GM23338 (cell line): ENCODE data around the gene CHD9NB. TPM values are rescaled to one million over a fixed set of nuclear protein-coding genes. Genes with fewer than 3 reads are reported as not detected.

ENCODE experiments used
- ATAC-seq: fragments of 200-7000 bp; cut with Tn5 transposase; 3 replicates; pipeline ENCODE4 v1.9.1; 2020
- DNase-seq: peaks from one replicate; pipeline ENCODE4 v3.0.0-alpha.2; 2015; ENCODE audit warnings: low spot score
- H2AFZ ChIP-seq: fragments of 200-600 bp; sonication (generic); 2 replicates; pipeline ENCODE4 v1.8.0; 2016; ENCODE audit warnings: antibody characterized with exemption, mild to moderate bottlenecking, moderate library complexity
- H3F3A ChIP-seq: fragments of 200-600 bp; sonication (generic); replicated peaks from 2 replicates; pipeline ENCODE4 v1.8.0; 2017; ENCODE audit warnings: antibody characterized with exemption, mixed run types, low read depth
- H3K27ac ChIP-seq: fragments of 200-600 bp; sonication (generic); 2 replicates; pipeline ENCODE4 v1.6.1; 2016; ENCODE audit warnings: low read depth
- H3K27me3 ChIP-seq: fragments of 200-600 bp; sonication (generic); 2 replicates; pipeline ENCODE4 v1.8.0; 2016; ENCODE audit warnings: mild to moderate bottlenecking, mixed run types, moderate library complexity; ENCODE audit not compliant: insufficient read depth
- H3K36me3 ChIP-seq: fragments of 200-600 bp; sonication (generic); 2 replicates; pipeline ENCODE4 v1.8.0; 2016; ENCODE audit warnings: mild to moderate bottlenecking; ENCODE audit not compliant: insufficient read depth
- H3K4me1 ChIP-seq: fragments of 200-600 bp; sonication (generic); 2 replicates; pipeline ENCODE4 v1.8.0; 2016; ENCODE audit warnings: mild to moderate bottlenecking, moderate library complexity; ENCODE audit not compliant: insufficient read depth
- H3K4me2 ChIP-seq: fragments of 200-600 bp; sonication (generic); 2 replicates; pipeline ENCODE4 v1.7.1; 2017; ENCODE audit warnings: mixed run types
- H3K4me3 ChIP-seq: fragments of 200-600 bp; sonication (generic); 2 replicates; pipeline ENCODE4 v1.6.1; 2016; ENCODE audit warnings: mixed run types
- H3K79me2 ChIP-seq: fragments of 200-600 bp; sonication (generic); replicated peaks from 2 replicates; pipeline ENCODE4 v1.8.0; 2017; ENCODE audit warnings: mild to moderate bottlenecking; ENCODE audit not compliant: insufficient read depth
- H3K9me2 ChIP-seq: fragments of 200-600 bp; sonication (generic); 2 replicates; pipeline ENCODE4 v1.8.0; 2017; ENCODE audit not compliant: insufficient read depth
- H4K20me1 ChIP-seq: fragments of 200-600 bp; sonication (generic); replicated peaks from 2 replicates; pipeline ENCODE4 v1.8.0; 2017; ENCODE audit warnings: mild to moderate bottlenecking; ENCODE audit not compliant: insufficient read depth
- H3K27ac Mint-ChIP-seq: 2 replicates; pipeline ENCODE4 v1.8.0; 2020; ENCODE audit warnings: inconsistent platforms, mild to moderate bottlenecking, moderate library complexity, mixed read lengths
- H3K27me3 Mint-ChIP-seq: 3 replicates; pipeline ENCODE4 v1.8.0; 2022; ENCODE audit warnings: low read depth, mild to moderate bottlenecking, moderate library complexity, mixed read lengths, inconsistent platforms; ENCODE audit not compliant: insufficient read depth, poor library complexity
- H3K36me3 Mint-ChIP-seq: 3 replicates; pipeline ENCODE4 v1.8.0; 2021; ENCODE audit warnings: low read depth, mild to moderate bottlenecking, inconsistent platforms, moderate library complexity, mixed read lengths
- H3K4me1 Mint-ChIP-seq: 3 replicates; pipeline ENCODE4 v1.8.0; 2020; ENCODE audit warnings: mild to moderate bottlenecking, inconsistent platforms, mixed read lengths
- H3K4me3 Mint-ChIP-seq: 3 replicates; pipeline ENCODE4 v1.8.0; 2021; ENCODE audit warnings: moderate library complexity, mild to moderate bottlenecking, inconsistent platforms, mixed read lengths
- H3K9me3 Mint-ChIP-seq: 3 replicates; pipeline ENCODE4 v1.8.0; 2020; ENCODE audit warnings: moderate library complexity, mild to moderate bottlenecking, inconsistent platforms, mixed read lengths
- CREB1 ChIP-seq: fragments of 250-450 bp; sonication (Bioruptor Pico); IDR thresholded peaks from 2 replicates; pipeline ENCODE4 v1.5.0; 2020; ENCODE audit warnings: low read depth, mild to moderate bottlenecking, moderate library complexity
- CTCF ChIP-seq, 2 experiments: fragments of 200-600 bp in 1 of 2; sonication (generic) in 1 of 2; conservative IDR thresholded peaks; 2 replicates each; pipeline versions ENCODE4 v1.5.1 to v1.6.1; 2016 to 2017; ENCODE audit warnings: antibody characterized with exemption in 2 of 2, low read depth in 2 of 2, mild to moderate bottlenecking in 2 of 2, moderate library complexity in 1 of 2
- EZH2 ChIP-seq: fragments of 200-600 bp; sonication (generic); IDR thresholded peaks from one replicate; pipeline ENCODE4 v1.8.0; 2017; ENCODE audit warnings: antibody characterized with exemption, mild to moderate bottlenecking, low read depth; ENCODE audit not compliant: unreplicated experiment
- EZH2phosphoT487 ChIP-seq: fragments of 200-600 bp; sonication (generic); IDR thresholded peaks from one replicate; pipeline ENCODE4 v1.8.1; 2018; ENCODE audit warnings: antibody characterized with exemption; ENCODE audit not compliant: unreplicated experiment
- JUNB ChIP-seq: IDR thresholded peaks from one replicate; pipeline ENCODE4 v1.6.1; 2016; ENCODE audit warnings: antibody characterized with exemption; ENCODE audit not compliant: unreplicated experiment
- NANOG ChIP-seq: IDR thresholded peaks from 2 replicates; pipeline ENCODE4 v1.6.1; 2016; ENCODE audit warnings: antibody characterized with exemption, borderline replicate concordance
- POLR2AphosphoS5 ChIP-seq: IDR thresholded peaks from 2 replicates; pipeline ENCODE4 v1.6.1; 2016; ENCODE audit warnings: antibody characterized with exemption, low read depth
- REST ChIP-seq: IDR thresholded peaks from one replicate; pipeline ENCODE4 v1.6.1; 2018; ENCODE audit warnings: antibody characterized with exemption; ENCODE audit not compliant: unreplicated experiment
- STAT1 ChIP-seq: IDR thresholded peaks from one replicate; pipeline ENCODE4 v1.6.1; 2016; ENCODE audit warnings: antibody characterized with exemption; ENCODE audit not compliant: unreplicated experiment
- ZNF114 ChIP-seq: fragments of 250-450 bp; sonication (Bioruptor Pico); IDR thresholded peaks from 2 replicates; pipeline ENCODE4 v1.5.0; 2020; ENCODE audit warnings: mild to moderate bottlenecking, moderate library complexity
- ZNF331 ChIP-seq: fragments of 250-450 bp; sonication (Bioruptor Pico); IDR thresholded peaks from 2 replicates; pipeline ENCODE4 v1.5.0; 2020; ENCODE audit warnings: low read depth, mild to moderate bottlenecking, moderate library complexity
- polyA plus RNA-seq: library from polyadenylated mRNA; unstranded; fragments of >200 nt; fragmentation: Nextera tagmentation; extraction: Ambion mirVana; gene quantifications from 2 replicates; pipeline ENCODE4 v1.2.1, GENCODE V29; 2016
- total RNA-seq: library from RNA; depleted of rRNA; stranded (reverse); fragments of >200 nt; shearing (Covaris generic); gene quantifications from 2 replicates; pipeline ENCODE4 v1.2.3, GENCODE V29; 2014
- TF ChIP-seq, protein P1 (sequence below): IDR thresholded peaks from 2 replicates; pipeline ENCODE4 v1.6.1; 2016; ENCODE audit warnings: antibody characterized with exemption
- TF ChIP-seq, protein P2 (sequence below): fragments of 250-450 bp; sonication (Bioruptor Pico); IDR thresholded peaks from 2 replicates; pipeline ENCODE4 v1.5.0; 2020; ENCODE audit warnings: mild to moderate bottlenecking, moderate library complexity

CHD9NB gene
- total and polyA plus RNA-seq, 2 experiments from 2014 or later = 1.7 to 4.2 TPM

- ATAC-seq = no peak
- no peaks in the 10 kb centered on the region for H3K27me3 ChIP-seq
- H3K36me3 ChIP-seq = peaks cover 14% of the 10 kb centered on the region; the same call in 1 of the 2 replicates
- no peak for TF ChIP-seq ZNF114
- no peak for TF ChIP-seq CREB1 (CRISPR knock-in tag)
- no peak for TF ChIP-seq STAT1
- no peak for TF ChIP-seq POLR2AphosphoS5
- no peak for TF ChIP-seq CTCF (conservative IDR thresholded peaks at IDR 0.05; ENCODE audit: low read depth in 2 of 2)
- no peak for TF ChIP-seq EZH2
- TF ChIP-seq, protein P1, sequence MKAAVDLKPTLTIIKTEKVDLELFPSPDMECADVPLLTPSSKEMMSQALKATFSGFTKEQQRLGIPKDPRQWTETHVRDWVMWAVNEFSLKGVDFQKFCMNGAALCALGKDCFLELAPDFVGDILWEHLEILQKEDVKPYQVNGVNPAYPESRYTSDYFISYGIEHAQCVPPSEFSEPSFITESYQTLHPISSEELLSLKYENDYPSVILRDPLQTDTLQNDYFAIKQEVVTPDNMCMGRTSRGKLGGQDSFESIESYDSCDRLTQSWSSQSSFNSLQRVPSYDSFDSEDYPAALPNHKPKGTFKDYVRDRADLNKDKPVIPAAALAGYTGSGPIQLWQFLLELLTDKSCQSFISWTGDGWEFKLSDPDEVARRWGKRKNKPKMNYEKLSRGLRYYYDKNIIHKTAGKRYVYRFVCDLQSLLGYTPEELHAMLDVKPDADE = no peak
- TF ChIP-seq REST = no peak
- TF ChIP-seq ZNF331 (CRISPR knock-in tag) = no peak
- TF ChIP-seq, protein P2, sequence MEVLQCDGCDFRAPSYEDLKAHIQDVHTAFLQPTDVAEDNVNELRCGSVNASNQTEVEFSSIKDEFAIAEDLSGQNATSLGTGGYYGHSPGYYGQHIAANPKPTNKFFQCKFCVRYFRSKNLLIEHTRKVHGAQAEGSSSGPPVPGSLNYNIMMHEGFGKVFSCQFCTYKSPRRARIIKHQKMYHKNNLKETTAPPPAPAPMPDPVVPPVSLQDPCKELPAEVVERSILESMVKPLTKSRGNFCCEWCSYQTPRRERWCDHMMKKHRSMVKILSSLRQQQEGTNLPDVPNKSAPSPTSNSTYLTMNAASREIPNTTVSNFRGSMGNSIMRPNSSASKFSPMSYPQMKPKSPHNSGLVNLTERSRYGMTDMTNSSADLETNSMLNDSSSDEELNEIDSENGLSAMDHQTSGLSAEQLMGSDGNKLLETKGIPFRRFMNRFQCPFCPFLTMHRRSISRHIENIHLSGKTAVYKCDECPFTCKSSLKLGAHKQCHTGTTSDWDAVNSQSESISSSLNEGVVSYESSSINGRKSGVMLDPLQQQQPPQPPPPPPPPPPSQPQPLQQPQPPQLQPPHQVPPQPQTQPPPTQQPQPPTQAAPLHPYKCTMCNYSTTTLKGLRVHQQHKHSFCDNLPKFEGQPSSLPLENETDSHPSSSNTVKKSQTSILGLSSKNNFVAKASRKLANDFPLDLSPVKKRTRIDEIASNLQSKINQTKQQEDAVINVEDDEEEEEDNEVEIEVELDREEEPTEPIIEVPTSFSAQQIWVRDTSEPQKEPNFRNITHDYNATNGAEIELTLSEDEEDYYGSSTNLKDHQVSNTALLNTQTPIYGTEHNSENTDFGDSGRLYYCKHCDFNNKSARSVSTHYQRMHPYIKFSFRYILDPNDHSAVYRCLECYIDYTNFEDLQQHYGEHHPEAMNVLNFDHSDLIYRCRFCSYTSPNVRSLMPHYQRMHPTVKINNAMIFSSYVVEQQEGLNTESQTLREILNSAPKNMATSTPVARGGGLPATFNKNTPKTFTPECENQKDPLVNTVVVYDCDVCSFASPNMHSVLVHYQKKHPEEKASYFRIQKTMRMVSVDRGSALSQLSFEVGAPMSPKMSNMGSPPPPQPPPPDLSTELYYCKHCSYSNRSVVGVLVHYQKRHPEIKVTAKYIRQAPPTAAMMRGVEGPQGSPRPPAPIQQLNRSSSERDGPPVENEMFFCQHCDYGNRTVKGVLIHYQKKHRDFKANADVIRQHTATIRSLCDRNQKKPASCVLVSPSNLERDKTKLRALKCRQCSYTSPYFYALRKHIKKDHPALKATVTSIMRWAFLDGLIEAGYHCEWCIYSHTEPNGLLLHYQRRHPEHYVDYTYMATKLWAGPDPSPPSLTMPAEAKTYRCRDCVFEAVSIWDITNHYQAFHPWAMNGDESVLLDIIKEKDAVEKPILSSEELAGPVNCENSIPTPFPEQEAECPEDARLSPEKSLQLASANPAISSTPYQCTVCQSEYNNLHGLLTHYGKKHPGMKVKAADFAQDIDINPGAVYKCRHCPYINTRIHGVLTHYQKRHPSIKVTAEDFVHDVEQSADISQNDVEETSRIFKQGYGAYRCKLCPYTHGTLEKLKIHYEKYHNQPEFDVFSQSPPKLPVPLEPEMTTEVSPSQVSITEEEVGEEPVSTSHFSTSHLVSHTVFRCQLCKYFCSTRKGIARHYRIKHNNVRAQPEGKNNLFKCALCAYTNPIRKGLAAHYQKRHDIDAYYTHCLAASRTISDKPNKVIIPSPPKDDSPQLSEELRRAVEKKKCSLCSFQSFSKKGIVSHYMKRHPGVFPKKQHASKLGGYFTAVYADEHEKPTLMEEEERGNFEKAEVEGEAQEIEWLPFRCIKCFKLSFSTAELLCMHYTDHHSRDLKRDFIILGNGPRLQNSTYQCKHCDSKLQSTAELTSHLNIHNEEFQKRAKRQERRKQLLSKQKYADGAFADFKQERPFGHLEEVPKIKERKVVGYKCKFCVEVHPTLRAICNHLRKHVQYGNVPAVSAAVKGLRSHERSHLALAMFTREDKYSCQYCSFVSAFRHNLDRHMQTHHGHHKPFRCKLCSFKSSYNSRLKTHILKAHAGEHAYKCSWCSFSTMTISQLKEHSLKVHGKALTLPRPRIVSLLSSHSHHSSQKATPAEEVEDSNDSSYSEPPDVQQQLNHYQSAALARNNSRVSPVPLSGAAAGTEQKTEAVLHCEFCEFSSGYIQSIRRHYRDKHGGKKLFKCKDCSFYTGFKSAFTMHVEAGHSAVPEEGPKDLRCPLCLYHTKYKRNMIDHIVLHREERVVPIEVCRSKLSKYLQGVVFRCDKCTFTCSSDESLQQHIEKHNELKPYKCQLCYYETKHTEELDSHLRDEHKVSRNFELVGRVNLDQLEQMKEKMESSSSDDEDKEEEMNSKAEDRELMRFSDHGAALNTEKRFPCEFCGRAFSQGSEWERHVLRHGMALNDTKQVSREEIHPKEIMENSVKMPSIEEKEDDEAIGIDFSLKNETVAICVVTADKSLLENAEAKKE = no peak
- no peak for TF ChIP-seq NANOG
- no peak for TF ChIP-seq JUNB
- no peak for TF ChIP-seq EZH2phosphoT487
- no peaks in the 10 kb centered on the region; the same call in 1 of the 2 replicates for H4K20me1 ChIP-seq
- peaks cover 3% of the 10 kb centered on the region for H3K27me3 Mint-ChIP-seq
- H3K79me2 ChIP-seq = peaks cover 61% of the 10 kb centered on the region
- no peak overlapping the region for H2AFZ ChIP-seq
- H3K4me3 ChIP-seq = no peak overlapping the region
- no peak overlapping the region for H3K4me3 Mint-ChIP-seq
- H3K27ac Mint-ChIP-seq = no peak overlapping the region
- no peak for DNase-seq
- H3K9me3 Mint-ChIP-seq = peaks cover 21% of the 10 kb centered on the region
- peaks cover 25% of the 10 kb centered on the region for H3K4me1 Mint-ChIP-seq
- no peaks in the 10 kb centered on the region for H3F3A ChIP-seq
- H3K36me3 Mint-ChIP-seq = peaks cover 34% of the 10 kb centered on the region
- H3K4me2 ChIP-seq = no peak overlapping the region
- H3K9me2 ChIP-seq = no peaks in the 10 kb centered on the region
- H3K27ac ChIP-seq = no peak overlapping the region
- H3K4me1 ChIP-seq = peaks cover 13% of the 10 kb centered on the region
Observed at GRCh38 chr16:53069772-53070171, 17.1 kb upstream of the CHD9NB start.
